ENCODE results near the gene SH3D19. TPM values are rescaled to one million over a fixed set of nuclear protein-coding genes. Genes with fewer than 3 reads are reported as not detected.

SH3D19 gene
- total RNA-seq, 4 donors from 2014 or later = 54.4 to 148 (median 79.1) TPM

- Histone ChIP-seq H3K36me3 (no peaks in the 10 kb centered on the region), H3K4me1 (peaks cover 25% of the 10 kb centered on the region), H3K27ac (no peak overlapping the region), H3K9me3 (no peaks in the 10 kb centered on the region), H3K27me3 (no peaks in the 10 kb centered on the region), H3K4me3 (no peak overlapping the region)
- 85% methylated on average over 1 of the region's 1 CpG for WGBS
- TF ChIP-seq, protein P1, sequence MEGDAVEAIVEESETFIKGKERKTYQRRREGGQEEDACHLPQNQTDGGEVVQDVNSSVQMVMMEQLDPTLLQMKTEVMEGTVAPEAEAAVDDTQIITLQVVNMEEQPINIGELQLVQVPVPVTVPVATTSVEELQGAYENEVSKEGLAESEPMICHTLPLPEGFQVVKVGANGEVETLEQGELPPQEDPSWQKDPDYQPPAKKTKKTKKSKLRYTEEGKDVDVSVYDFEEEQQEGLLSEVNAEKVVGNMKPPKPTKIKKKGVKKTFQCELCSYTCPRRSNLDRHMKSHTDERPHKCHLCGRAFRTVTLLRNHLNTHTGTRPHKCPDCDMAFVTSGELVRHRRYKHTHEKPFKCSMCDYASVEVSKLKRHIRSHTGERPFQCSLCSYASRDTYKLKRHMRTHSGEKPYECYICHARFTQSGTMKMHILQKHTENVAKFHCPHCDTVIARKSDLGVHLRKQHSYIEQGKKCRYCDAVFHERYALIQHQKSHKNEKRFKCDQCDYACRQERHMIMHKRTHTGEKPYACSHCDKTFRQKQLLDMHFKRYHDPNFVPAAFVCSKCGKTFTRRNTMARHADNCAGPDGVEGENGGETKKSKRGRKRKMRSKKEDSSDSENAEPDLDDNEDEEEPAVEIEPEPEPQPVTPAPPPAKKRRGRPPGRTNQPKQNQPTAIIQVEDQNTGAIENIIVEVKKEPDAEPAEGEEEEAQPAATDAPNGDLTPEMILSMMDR (IDR thresholded peaks at IDR 0.05) = no peak
- TF ChIP-seq EP300 (IDR thresholded peaks at IDR 0.05) = no peak
- no peak for DNase-seq (ENCODE audit: low spot score in 2 of 2)
Observed at GRCh38 chr4:151207186-151207585, 118.2 kb downstream of the SH3D19 start.

- H3K27ac ChIP-seq = no peak overlapping the region
- no peak for DNase-seq (ENCODE audit: low spot score in 2 of 2)
- WGBS = 41% methylated on average over 3 of the region's 3 CpGs
Observed at GRCh38 chr4:151206241-151207005, 119.0 kb downstream of the SH3D19 start.

GRCh38 chr4:151205722-151206121 is 119.7 kb downstream of the SH3D19 start:
- Histone ChIP-seq H3K36me3 (no peaks in the 10 kb centered on the region), H3K9me3 (no peaks in the 10 kb centered on the region), H3K27ac (peak overlapping the region; percentile 24), H3K4me1 (peaks cover 25% of the 10 kb centered on the region), H3K27me3 (no peaks in the 10 kb centered on the region), H3K4me3 (no peak overlapping the region)
- no peak for DNase-seq (ENCODE audit: low spot score in 2 of 2)
- WGBS = 47% methylated on average over 1 of the region's 1 CpG
- TF ChIP-seq POLR2A (IDR thresholded peaks at IDR 0.05) (no peak), POLR2AphosphoS5 (IDR thresholded peaks at IDR 0.05) (no peak), EP300 (IDR thresholded peaks at IDR 0.05) (no peak)
- TF ChIP-seq, protein P1 (IDR thresholded peaks at IDR 0.05) = no peak

More at GRCh38 chr4:151206241-151207005, 119.0 kb downstream of the SH3D19 start:
- peaks cover 25% of the 10 kb centered on the region for H3K4me1 ChIP-seq
- H3K36me3 ChIP-seq = no peaks in the 10 kb centered on the region
- H3K9me3 ChIP-seq = no peaks in the 10 kb centered on the region
- TF ChIP-seq POLR2A (IDR thresholded peaks at IDR 0.05) (no peak), EP300 (IDR thresholded peaks at IDR 0.05) (no peak), POLR2AphosphoS5 (IDR thresholded peaks at IDR 0.05) (no peak)
- TF ChIP-seq, protein P1 (IDR thresholded peaks at IDR 0.05) = no peak
- H3K4me3 ChIP-seq = no peak overlapping the region
- H3K27me3 ChIP-seq = no peaks in the 10 kb centered on the region

- 88% methylated on average over 10 of the region's 10 CpGs for WGBS
- TF ChIP-seq EP300 (IDR thresholded peaks at IDR 0.05) (no peak), POLR2A (IDR thresholded peaks at IDR 0.05) (no peak), POLR2AphosphoS5 (IDR thresholded peaks at IDR 0.05) (no peak)
- TF ChIP-seq, protein P1 (IDR thresholded peaks at IDR 0.05) = no peak
Observed at GRCh38 chr4:151204925-151205524, 120.4 kb downstream of the SH3D19 start.

GRCh38 chr4:151202851-151203455 is 122.5 kb downstream of the SH3D19 start:
- 69% methylated on average over 6 of the region's 6 CpGs for WGBS
- Histone ChIP-seq H3K9me3 (no peaks in the 10 kb centered on the region), H3K36me3 (no peaks in the 10 kb centered on the region), H3K4me1 (peaks cover 36% of the 10 kb centered on the region), H3K27me3 (no peaks in the 10 kb centered on the region), H3K4me3 (no peak overlapping the region), H3K27ac (peak overlapping the region; percentile 54)
- no peak for DNase-seq (ENCODE audit: low spot score in 2 of 2)
- TF ChIP-seq POLR2AphosphoS5 (IDR thresholded peaks at IDR 0.05) (no peak), POLR2A (IDR thresholded peaks at IDR 0.05) (no peak), EP300 (IDR thresholded peaks at IDR 0.05) (no peak)
- TF ChIP-seq, protein P1 (IDR thresholded peaks at IDR 0.05) = no peak

More at GRCh38 chr4:151204925-151205524, 120.4 kb downstream of the SH3D19 start:
- H3K27me3 ChIP-seq = no peaks in the 10 kb centered on the region
- H3K4me1 ChIP-seq = peaks cover 26% of the 10 kb centered on the region
- H3K9me3 ChIP-seq = no peaks in the 10 kb centered on the region
- H3K36me3 ChIP-seq = no peaks in the 10 kb centered on the region
- H3K4me3 ChIP-seq = no peak overlapping the region
- peak overlapping the region; percentile 24 for H3K27ac ChIP-seq
- no peak for DNase-seq (ENCODE audit: low spot score in 2 of 2)
